ENCODE results near the gene LRP5. TPM values are rescaled to one million over a fixed set of nuclear protein-coding genes. Genes with fewer than 3 reads are reported as not detected.

The LRP5 gene
- total and polyA plus RNA-seq, 5 experiments from 2014 or later = 0.19 to 3.6 (median 1.4) TPM

Other genes starting within 250 kb of the LRP5 start
- 10 to 100 TPM; 12.6 to 14.3 TPM for gene CHKA, start 191.2 kb upstream of the LRP5 start, total RNA-seq
- gene CHKA, start 191.2 kb upstream of the LRP5 start, polyA plus RNA-seq = 1 to 10 TPM; 3.7 to 9.1 (median 6.0) TPM
- gene KMT5B, start 99.3 kb upstream of the LRP5 start, total RNA-seq = 10 to 100 TPM; 55.0 to 56.0 TPM
- gene KMT5B, start 99.3 kb upstream of the LRP5 start, polyA plus RNA-seq = 10 to 100 TPM; 31.5 to 41.8 (median 38.9) TPM
- 10 to 100 TPM; 17.9 to 19.4 TPM for gene C11orf24, start 40.6 kb upstream of the LRP5 start, total RNA-seq
- gene C11orf24, start 40.6 kb upstream of the LRP5 start, polyA plus RNA-seq = 10 to 100 TPM in 1 of 3 donors, 1 to 10 TPM in 2; 6.1 to 10.4 (median 6.6) TPM
- 100 to 1,000 TPM; 154 to 169 TPM for gene PPP6R3, start 148.2 kb downstream of the LRP5 start, total RNA-seq
- gene PPP6R3, start 148.2 kb downstream of the LRP5 start, polyA plus RNA-seq = 10 to 100 TPM; 44.0 to 46.6 (median 45.1) TPM

Data from naive thymus-derived CD8-positive, alpha-beta T cell (primary cell).